Osteoblast (primary cell): Measurements from ENCODE around the gene HYCC1. TPM values are rescaled to one million over a fixed set of nuclear protein-coding genes. Genes with fewer than 3 reads are reported as not detected.
A peak's percentile ranks its signal among the peaks of the same experiment; 100 is the strongest.

Source experiments
- DNase-seq: peaks from one replicate; pipeline ENCODE4 v3.0.0; 2011; ENCODE audit warnings: low spot score, mixed read lengths; ENCODE audit not compliant: insufficient read length; ENCODE audit errors: missing footprints
- H2AFZ ChIP-seq: 2 replicates; pipeline ENCODE4 v1.6.0; 2011; ENCODE audit warnings: mild to moderate bottlenecking, low read length
- H3K27ac ChIP-seq: 2 replicates; pipeline ENCODE4 v1.5.1; 2011; ENCODE audit warnings: mild to moderate bottlenecking, low read depth, low read length, moderate library complexity
- H3K27me3 ChIP-seq: 2 replicates; pipeline ENCODE4 v1.6.0; 2012; ENCODE audit warnings: mild to moderate bottlenecking, control low read depth, inconsistent platforms, low read length, moderate library complexity; ENCODE audit not compliant: insufficient read depth
- H3K36me3 ChIP-seq: 2 replicates; pipeline ENCODE4 v1.5.1; 2011; ENCODE audit warnings: mild to moderate bottlenecking, low read length, control low read depth, moderate library complexity; ENCODE audit not compliant: insufficient read depth
- H3K4me1 ChIP-seq: 2 replicates; pipeline ENCODE4 v1.5.1; 2011; ENCODE audit warnings: mild to moderate bottlenecking, low read length, control low read depth, moderate library complexity; ENCODE audit not compliant: insufficient read depth
- H3K4me2 ChIP-seq: 2 replicates; pipeline ENCODE4 v1.6.0; 2011; ENCODE audit warnings: mild to moderate bottlenecking, low read length; ENCODE audit not compliant: insufficient read depth
- H3K4me3 ChIP-seq: fragments of 200-600 bp; sonication (generic); 3 replicates; pipeline ENCODE4 v1.5.1; 2012; ENCODE audit warnings: mild to moderate bottlenecking, low read length, inconsistent platforms; ENCODE audit not compliant: insufficient read depth
- H3K79me2 ChIP-seq: 2 replicates; pipeline ENCODE4 v1.6.0; 2012; ENCODE audit warnings: mild to moderate bottlenecking, low read length, control low read depth, inconsistent platforms; ENCODE audit not compliant: insufficient read depth
- H3K9me3 ChIP-seq: 2 replicates; pipeline ENCODE4 v1.5.1; 2011; ENCODE audit warnings: low read depth, low read length, control low read depth
- H4K20me1 ChIP-seq: 2 replicates; pipeline ENCODE4 v1.6.0; 2012; ENCODE audit warnings: mild to moderate bottlenecking, low read length, control low read depth; ENCODE audit not compliant: insufficient read depth
- CTCF ChIP-seq: IDR thresholded peaks from 2 replicates; pipeline ENCODE4 v1.5.1; 2011; ENCODE audit warnings: mild to moderate bottlenecking, low read depth, low read length, moderate library complexity; ENCODE audit errors: extremely low read depth
- total RNA-seq: library from RNA; depleted of rRNA; stranded (reverse); fragments of >200 nt; gene quantifications from 2 replicates; pipeline ENCODE4 v1.2.3, GENCODE V29; 2012

The HYCC1 gene
- total RNA-seq, result 103 and 121 TPM in 2 replicates

GRCh38 chr7:23013715-23014649 is at the start of gene HYCC1:
Gene HYCC1 (minus strand): TSS chr7:23014130. CDS start chr7:22991111, 23,019 bp downstream.
- H3K4me3 ChIP-seq, result peak within 1 kb of the TSS; percentile 90

DNA sequence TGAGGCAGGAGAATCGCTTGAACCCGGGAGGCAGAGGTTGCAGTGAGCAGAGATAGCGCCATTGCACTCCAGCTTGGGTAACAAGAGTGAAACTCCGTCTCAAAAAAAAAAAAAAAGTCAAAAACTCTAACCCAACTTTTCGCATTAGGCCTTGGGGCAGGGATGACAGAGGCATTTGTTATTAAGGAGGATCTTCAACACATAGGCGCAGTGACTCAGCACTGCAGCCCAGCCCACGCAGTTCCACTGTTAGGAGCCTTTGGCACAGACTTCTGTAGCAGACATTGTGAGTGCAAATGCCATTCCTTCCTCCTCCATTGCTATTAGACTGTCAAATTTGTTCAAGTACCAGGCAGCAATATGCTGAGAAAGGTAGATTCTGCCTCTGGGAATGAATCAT is 48.5 kb upstream of the HYCC1 start:
- Histone ChIP-seq H3K4me1 (peaks cover 31% of the 10 kb centered on the region), H3K79me2 (no peaks in the 10 kb centered on the region), H3K36me3 (no peaks in the 10 kb centered on the region), H3K9me3 (no peaks in the 10 kb centered on the region), H4K20me1 (no peaks in the 10 kb centered on the region), H3K4me2 (peak overlapping the region; percentile 29), H2AFZ (peak overlapping the region; percentile 61), H3K4me3 (no peak overlapping the region), H3K27ac (peak overlapping the region; percentile 42), H3K27me3 (no peaks in the 10 kb centered on the region)
- TF ChIP-seq CTCF, result no peak
- DNase-seq, result peak; percentile 65

More at GRCh38 chr7:23013715-23014649, at the start of gene HYCC1:
- peak; percentile 96 for DNase-seq
- peaks cover 49% of the 10 kb centered on the region for H3K79me2 ChIP-seq
- H3K27me3 ChIP-seq, result no peaks in the 10 kb centered on the region
- peaks cover 30% of the 10 kb centered on the region for H3K4me1 ChIP-seq
- H3K27ac ChIP-seq, result peak within 1 kb of the TSS; percentile 66
- peak within 1 kb of the TSS; percentile 89 for H3K4me2 ChIP-seq
- H3K9me3 ChIP-seq, result no peaks in the 10 kb centered on the region
- peaks cover 36% of the 10 kb centered on the region for H4K20me1 ChIP-seq
- peak within 1 kb of the TSS; percentile 73 for H2AFZ ChIP-seq
- H3K36me3 ChIP-seq, result no peaks in the 10 kb centered on the region
- peak; percentile 65 for TF ChIP-seq CTCF

- no peak overlapping the region for H2AFZ ChIP-seq
- H3K79me2 ChIP-seq, result no peaks in the 10 kb centered on the region
- peaks cover 20% of the 10 kb centered on the region for H3K4me1 ChIP-seq
- no peak for DNase-seq
- H3K27me3 ChIP-seq, result no peaks in the 10 kb centered on the region
- no peak overlapping the region for H3K4me2 ChIP-seq
- H3K36me3 ChIP-seq, result no peaks in the 10 kb centered on the region
- H3K27ac ChIP-seq, result no peak overlapping the region
- H4K20me1 ChIP-seq, result no peaks in the 10 kb centered on the region
- no peak overlapping the region for H3K4me3 ChIP-seq
- no peaks in the 10 kb centered on the region for H3K9me3 ChIP-seq
- no peak for TF ChIP-seq CTCF
Measured at GRCh38 chr7:23061327-23061726, 47.4 kb upstream of the HYCC1 start.

- Histone ChIP-seq H3K27ac (peak overlapping the region; percentile 23), H3K27me3 (no peaks in the 10 kb centered on the region), H4K20me1 (no peaks in the 10 kb centered on the region), H2AFZ (peak overlapping the region; percentile 79), H3K9me3 (no peaks in the 10 kb centered on the region), H3K36me3 (no peaks in the 10 kb centered on the region), H3K4me3 (peak overlapping the region; percentile 44), H3K79me2 (no peaks in the 10 kb centered on the region), H3K4me1 (peaks cover 15% of the 10 kb centered on the region), H3K4me2 (peak overlapping the region; percentile 73)
- DNase-seq, result no peak
- TF ChIP-seq CTCF, result no peak
Measured at GRCh38 chr7:23058408-23059096, 44.6 kb upstream of the HYCC1 start.
